ENCODE measurements around the gene TTYH3. TPM values are rescaled to one million over a fixed set of nuclear protein-coding genes. Genes with fewer than 3 reads are reported as not detected.

The TTYH3 gene
- total RNA-seq, 6 experiments from 2014 or later, result 117 to 147 (median 123) TPM

DNA sequence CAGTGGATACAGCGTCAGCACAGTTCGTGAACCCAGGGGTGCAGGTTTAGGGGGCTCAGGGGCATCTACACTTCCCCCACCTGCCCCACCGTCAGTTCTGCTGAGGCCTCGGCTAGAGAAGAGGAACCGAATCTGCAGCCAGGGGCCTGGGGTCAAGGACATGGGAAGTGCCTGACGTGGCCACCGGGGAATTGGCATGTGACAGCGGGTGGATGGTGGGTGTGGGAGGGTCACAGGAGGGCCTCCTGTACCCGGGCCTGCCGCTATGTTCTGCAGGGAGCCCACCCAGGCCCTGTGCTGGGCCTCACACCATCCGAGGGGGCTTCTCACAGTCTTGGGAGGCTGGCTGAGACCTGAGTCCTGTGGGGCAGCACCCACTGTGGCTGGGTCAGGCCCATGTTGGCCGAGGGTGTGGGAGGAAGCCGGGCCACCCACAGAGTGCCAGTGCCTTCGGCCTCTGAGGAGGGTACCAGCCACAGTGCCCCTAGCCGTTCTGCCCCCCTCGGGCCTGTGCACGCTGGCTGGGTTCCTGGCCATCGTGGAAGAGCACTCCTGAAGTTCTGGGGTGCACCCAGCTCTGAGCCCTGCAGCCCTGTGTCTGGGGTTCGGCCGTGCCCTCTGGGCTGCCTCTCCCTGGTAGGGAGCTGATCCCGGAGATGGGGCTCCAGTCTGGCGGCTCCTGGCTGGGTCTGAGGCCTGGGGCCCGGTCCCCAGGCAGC is 5.9 kb downstream of the TTYH3 start:
- Mint-ChIP-seq H3K4me1 (ENCODE audit: low read depth) (peaks cover 54% of the 10 kb centered on the region), H3K9me3 (no peaks in the 10 kb centered on the region), H3K27me3 (ENCODE audit: insufficient read depth) (no peaks in the 10 kb centered on the region; the same call in none of the 2 replicates), H3K27ac (peak overlapping the region; percentile 87), H3K36me3 (ENCODE audit: low read depth) (peaks cover 6% of the 10 kb centered on the region; the same call in 1 of the 2 replicates), H3K4me3 (peak overlapping the region; percentile 65)
- TF ChIP-seq, protein P1, sequence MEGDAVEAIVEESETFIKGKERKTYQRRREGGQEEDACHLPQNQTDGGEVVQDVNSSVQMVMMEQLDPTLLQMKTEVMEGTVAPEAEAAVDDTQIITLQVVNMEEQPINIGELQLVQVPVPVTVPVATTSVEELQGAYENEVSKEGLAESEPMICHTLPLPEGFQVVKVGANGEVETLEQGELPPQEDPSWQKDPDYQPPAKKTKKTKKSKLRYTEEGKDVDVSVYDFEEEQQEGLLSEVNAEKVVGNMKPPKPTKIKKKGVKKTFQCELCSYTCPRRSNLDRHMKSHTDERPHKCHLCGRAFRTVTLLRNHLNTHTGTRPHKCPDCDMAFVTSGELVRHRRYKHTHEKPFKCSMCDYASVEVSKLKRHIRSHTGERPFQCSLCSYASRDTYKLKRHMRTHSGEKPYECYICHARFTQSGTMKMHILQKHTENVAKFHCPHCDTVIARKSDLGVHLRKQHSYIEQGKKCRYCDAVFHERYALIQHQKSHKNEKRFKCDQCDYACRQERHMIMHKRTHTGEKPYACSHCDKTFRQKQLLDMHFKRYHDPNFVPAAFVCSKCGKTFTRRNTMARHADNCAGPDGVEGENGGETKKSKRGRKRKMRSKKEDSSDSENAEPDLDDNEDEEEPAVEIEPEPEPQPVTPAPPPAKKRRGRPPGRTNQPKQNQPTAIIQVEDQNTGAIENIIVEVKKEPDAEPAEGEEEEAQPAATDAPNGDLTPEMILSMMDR (IDR thresholded peaks at IDR 0.05), result no peak
- DNase-seq, result no peak

DNA sequence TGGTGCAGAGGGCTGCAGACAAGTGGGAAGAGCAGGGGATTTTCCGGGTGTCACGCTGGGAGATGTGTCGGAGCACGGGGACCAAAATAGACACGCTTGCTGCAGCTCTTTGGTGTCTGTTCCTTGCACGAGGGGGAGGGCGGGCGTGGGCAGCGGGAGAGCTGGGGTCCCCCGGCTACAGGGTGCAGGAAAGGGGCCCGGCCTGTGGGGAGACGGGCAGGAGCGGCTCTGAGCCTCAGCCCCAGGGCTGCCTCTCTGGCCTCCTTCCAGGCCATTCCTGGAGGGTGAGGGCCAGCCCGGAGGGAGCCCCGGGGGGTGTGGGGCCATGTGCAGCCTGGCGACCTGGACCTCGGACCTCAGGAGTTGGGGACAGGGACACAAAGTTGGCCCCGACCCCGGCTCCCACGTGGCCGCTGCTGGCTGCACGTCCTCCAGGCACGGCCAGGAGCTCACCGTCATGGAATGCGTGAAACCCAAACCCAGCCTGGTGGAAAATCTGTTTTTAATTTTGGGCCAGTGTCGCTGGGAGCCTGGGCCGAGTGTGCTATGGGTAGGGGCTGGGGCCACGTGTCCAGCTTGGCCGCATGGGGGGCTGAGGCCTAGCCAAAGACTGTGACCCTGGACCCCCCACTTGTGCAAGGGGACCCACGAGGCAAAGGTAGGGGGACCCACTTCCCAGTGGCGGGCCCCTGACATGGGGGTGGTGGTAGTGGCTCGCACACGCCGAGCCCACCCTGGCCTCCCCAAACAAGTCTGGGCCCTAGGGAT is 6.6 kb downstream of the TTYH3 start:
- peaks cover 51% of the 10 kb centered on the region for H3K4me1 Mint-ChIP-seq (ENCODE audit: low read depth)
- peak; percentile 77 for DNase-seq

DNA sequence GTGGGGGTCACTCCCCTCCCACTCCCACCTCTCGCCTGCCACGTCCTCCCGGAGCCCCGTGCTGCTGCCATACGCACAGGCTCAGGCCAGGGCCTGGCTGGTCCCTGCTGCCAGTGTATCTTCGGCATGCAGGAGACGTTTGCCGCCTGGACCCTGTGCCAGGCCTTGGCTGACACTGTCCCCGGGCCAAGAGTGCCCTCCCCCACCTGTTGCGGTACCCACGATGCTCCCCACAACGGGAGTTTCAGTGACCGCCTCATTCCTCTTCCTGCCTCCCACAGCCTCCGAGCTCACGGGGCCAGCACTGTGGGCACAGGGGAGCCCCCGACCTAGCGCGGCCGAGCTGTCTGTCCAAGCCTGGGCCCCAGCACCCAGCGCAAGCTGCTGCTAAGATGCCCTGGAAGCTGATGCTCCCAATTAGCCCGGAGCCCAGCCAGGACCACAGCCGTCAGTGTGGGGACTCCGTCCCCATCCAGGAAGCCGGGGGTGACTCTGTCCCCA is 7.4 kb downstream of the TTYH3 start:
- Mint-ChIP-seq H3K36me3 (ENCODE audit: low read depth) (peaks cover 6% of the 10 kb centered on the region; the same call in 1 of the 2 replicates), H3K4me1 (ENCODE audit: low read depth) (peaks cover 44% of the 10 kb centered on the region)

More for the DNA sequence above, 6.6 kb downstream of the TTYH3 start:
- TF ChIP-seq, protein P1 (IDR thresholded peaks at IDR 0.05), result no peak
- Mint-ChIP-seq H3K27ac (peak overlapping the region; percentile 87), H3K36me3 (ENCODE audit: low read depth) (peaks cover 6% of the 10 kb centered on the region; the same call in 1 of the 2 replicates), H3K4me3 (peak overlapping the region; percentile 65), H3K9me3 (no peaks in the 10 kb centered on the region), H3K27me3 (ENCODE audit: insufficient read depth) (no peaks in the 10 kb centered on the region; the same call in none of the 2 replicates)

GRCh38 chr7:2639695-2640481 is 8.1 kb downstream of the TTYH3 start:
- TF ChIP-seq, protein P1 (IDR thresholded peaks at IDR 0.05), result no peak
- H3K4me1 Mint-ChIP-seq (ENCODE audit: low read depth), result peaks cover 44% of the 10 kb centered on the region

More for the DNA sequence above, 7.4 kb downstream of the TTYH3 start:
- no peaks in the 10 kb centered on the region; the same call in 1 of the 2 replicates for H3K27me3 Mint-ChIP-seq (ENCODE audit: insufficient read depth)
- H3K27ac Mint-ChIP-seq, result peak overlapping the region; percentile 87
- no peak for DNase-seq
- H3K9me3 Mint-ChIP-seq, result no peaks in the 10 kb centered on the region
- TF ChIP-seq, protein P1 (IDR thresholded peaks at IDR 0.05), result no peak
- no peak overlapping the region for H3K4me3 Mint-ChIP-seq

DNA sequence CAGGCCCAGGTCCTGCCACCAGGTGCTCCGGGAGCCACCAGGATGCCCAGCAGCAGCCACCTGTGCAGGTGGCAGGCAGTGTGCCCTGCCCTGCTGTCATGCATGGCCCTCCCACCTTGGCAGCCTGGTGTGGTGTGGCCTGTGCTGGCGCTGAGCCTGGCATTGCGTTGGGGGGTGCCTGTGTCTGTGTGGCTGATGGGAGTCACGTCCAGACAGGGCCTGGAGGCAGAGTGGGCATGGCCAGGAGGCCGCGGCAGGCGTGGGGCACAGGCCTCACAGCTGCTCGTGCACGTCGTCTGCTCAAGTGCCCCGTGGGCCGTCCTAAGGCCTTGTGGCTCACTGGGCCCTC is 8.7 kb downstream of the TTYH3 start:
- H3K36me3 Mint-ChIP-seq (ENCODE audit: low read depth), result peaks cover 6% of the 10 kb centered on the region; the same call in 1 of the 2 replicates
- peaks cover 44% of the 10 kb centered on the region for H3K4me1 Mint-ChIP-seq (ENCODE audit: low read depth)
- H3K27ac Mint-ChIP-seq, result peak overlapping the region; percentile 94
- H3K4me3 Mint-ChIP-seq, result no peak overlapping the region
- DNase-seq, result no peak
- no peaks in the 10 kb centered on the region; the same call in 1 of the 2 replicates for H3K27me3 Mint-ChIP-seq (ENCODE audit: insufficient read depth)
- TF ChIP-seq, protein P1 (IDR thresholded peaks at IDR 0.05), result no peak
- H3K9me3 Mint-ChIP-seq, result no peaks in the 10 kb centered on the region

More at GRCh38 chr7:2639695-2640481, 8.1 kb downstream of the TTYH3 start:
- H3K27me3 Mint-ChIP-seq (ENCODE audit: insufficient read depth), result no peaks in the 10 kb centered on the region; the same call in 1 of the 2 replicates
- no peaks in the 10 kb centered on the region for H3K9me3 Mint-ChIP-seq
- DNase-seq, result no peak
- H3K27ac Mint-ChIP-seq, result peak overlapping the region; percentile 87
- H3K4me3 Mint-ChIP-seq, result no peak overlapping the region
- peaks cover 6% of the 10 kb centered on the region; the same call in 1 of the 2 replicates for H3K36me3 Mint-ChIP-seq (ENCODE audit: low read depth)
